IMR-90 (cell line): ENCODE measurements around the gene CAST. TPM values are rescaled to one million over a fixed set of nuclear protein-coding genes. Genes with fewer than 3 reads are reported as not detected.

Experiments used
- ATAC-seq: fragments of 200-7000 bp; cut with Tn5 transposase; 2 replicates; pipeline ENCODE4 v1.9.1; 2020; ENCODE audit warnings: low read depth, mild to moderate bottlenecking, moderate library complexity
- BruUV-seq: library from RNA; stranded (reverse); fragments of 400-500 nt; replicated peaks from 2 replicates; lab custom pipeline; 2021; lab: Mats Ljungman, UMichigan
- CTCF ChIA-PET: fragments of 300-600 bp; formaldehyde crosslinking; extraction: SDS; loops from one replicate; lab custom pipeline; 2021; ENCODE audit warnings: antibody characterized with exemption; lab: Yijun Ruan, JAX
- POLR2A ChIA-PET: fragments of 300-600 bp; sonication (Branson Sonifier 250); formaldehyde crosslinking; loops from one replicate; lab custom pipeline; 2022; ENCODE audit warnings: antibody characterized with exemption; ENCODE audit not compliant: unreplicated experiment; lab: Charles Lee
- DNase-seq: peaks from one replicate; pipeline ENCODE4 v3.0.0; 2013
- H2AFZ ChIP-seq: replicated peaks from 2 replicates; pipeline ENCODE3; 2013; ENCODE audit warnings: low read length, mild to moderate bottlenecking; ENCODE audit not compliant: poor library complexity
- H2AK5ac ChIP-seq: 2 replicates; pipeline ENCODE4 v1.6.1; 2013; ENCODE audit warnings: low read depth, low read length, inconsistent platforms
- H2AK9ac ChIP-seq: replicated peaks from 2 replicates; pipeline ENCODE3; 2013; ENCODE audit warnings: mild to moderate bottlenecking, low read depth, low read length, moderate library complexity; ENCODE audit not compliant: poor library complexity
- H2BK120ac ChIP-seq: 2 replicates; pipeline ENCODE4 v1.6.1; 2013; ENCODE audit warnings: low read depth, low read length, inconsistent platforms
- H2BK15ac ChIP-seq: 3 replicates; pipeline ENCODE4 v1.6.1; 2013; ENCODE audit warnings: low read depth, low read length, inconsistent platforms
- H2BK20ac ChIP-seq: 2 replicates; pipeline ENCODE4 v1.6.1; 2013; ENCODE audit warnings: low read depth, mild to moderate bottlenecking, inconsistent platforms, low read length, moderate library complexity
- H2BK5ac ChIP-seq: 2 replicates; pipeline ENCODE4 v1.6.1; 2013; ENCODE audit warnings: mild to moderate bottlenecking, low read depth, low read length, inconsistent platforms; ENCODE audit not compliant: poor library complexity, severe bottlenecking
- H3K14ac ChIP-seq: replicated peaks from 2 replicates; pipeline ENCODE4 v1.6.1; 2013; ENCODE audit warnings: low read depth, low read length, inconsistent platforms
- H3K18ac ChIP-seq: 2 replicates; pipeline ENCODE4 v1.6.1; 2013; ENCODE audit warnings: low read depth, low read length, control low read depth
- H3K23ac ChIP-seq: 2 replicates; pipeline ENCODE4 v1.6.1; 2013; ENCODE audit warnings: low read depth, low read length, inconsistent platforms
- H3K27ac ChIP-seq: 2 replicates; pipeline ENCODE4 v1.5.1; 2013; ENCODE audit warnings: mild to moderate bottlenecking, control low read depth, low read length; ENCODE audit not compliant: insufficient read depth
- H3K27me3 ChIP-seq: 2 replicates; pipeline ENCODE4 v1.6.1; 2013; ENCODE audit warnings: low read length; ENCODE audit not compliant: control insufficient read depth, insufficient read depth
- H3K36me3 ChIP-seq: 2 replicates; pipeline ENCODE4 v1.6.1; 2013; ENCODE audit warnings: low read length, mixed read lengths; ENCODE audit not compliant: control insufficient read depth, insufficient read depth
- H3K4ac ChIP-seq: 2 replicates; pipeline ENCODE4 v1.6.1; 2013; ENCODE audit warnings: low read depth, low read length, inconsistent platforms
- H3K4me1 ChIP-seq: 2 replicates; pipeline ENCODE4 v1.6.1; 2013; ENCODE audit warnings: low read length, mixed read lengths; ENCODE audit not compliant: control insufficient read depth, insufficient read depth
- H3K4me2 ChIP-seq: 2 replicates; pipeline ENCODE4 v1.6.1; 2013; ENCODE audit warnings: low read depth, mild to moderate bottlenecking, control low read depth, low read length, moderate library complexity
- H3K4me3 ChIP-seq: 2 replicates; pipeline ENCODE4 v1.5.1; 2013; ENCODE audit warnings: low read depth, mild to moderate bottlenecking, control low read depth, low read length, moderate library complexity; ENCODE audit not compliant: insufficient read depth
- H3K56ac ChIP-seq: 2 replicates; pipeline ENCODE4 v1.6.1; 2013; ENCODE audit warnings: low read length, inconsistent platforms; ENCODE audit not compliant: insufficient read depth; ENCODE audit errors: extremely low read depth
- H3K79me1 ChIP-seq, 2 experiments: 2 replicates each; pipeline ENCODE4 v1.6.1; 2013; ENCODE audit warnings: low read length in 2 of 2, inconsistent platforms in 1 of 2, low read depth in 1 of 2
- H3K9ac ChIP-seq: 2 replicates; pipeline ENCODE4 v1.6.1; 2013; ENCODE audit warnings: low read depth, low read length, control low read depth
- H3K9me1 ChIP-seq: 2 replicates; pipeline ENCODE4 v1.6.1; 2013; ENCODE audit warnings: low read length, inconsistent platforms; ENCODE audit not compliant: insufficient read depth
- H3K9me3 ChIP-seq: 2 replicates; pipeline ENCODE4 v1.6.1; 2013; ENCODE audit warnings: low read length; ENCODE audit not compliant: control insufficient read depth, insufficient read depth
- H4K20me1 ChIP-seq: 2 replicates; pipeline ENCODE4 v1.6.1; 2013; ENCODE audit warnings: low read length, inconsistent platforms; ENCODE audit not compliant: insufficient read depth
- H4K5ac ChIP-seq: 2 replicates; pipeline ENCODE4 v1.6.1; 2013; ENCODE audit warnings: mild to moderate bottlenecking, low read depth, low read length, control low read depth
- H4K8ac ChIP-seq, 2 experiments: 2 replicates each; pipeline ENCODE4 v1.6.1; 2013; ENCODE audit warnings: low read depth in 2 of 2, low read length in 2 of 2, control low read depth in 1 of 2, inconsistent platforms in 1 of 2
- H4K91ac ChIP-seq: 2 replicates; pipeline ENCODE4 v1.6.1; 2013; ENCODE audit warnings: low read depth, low read length, inconsistent platforms; ENCODE audit not compliant: insufficient read depth
- CTCF ChIP-seq: conservative IDR thresholded peaks from 2 replicates; pipeline ENCODE4 v1.5.1; 2012; ENCODE audit warnings: mild to moderate bottlenecking, low read depth, low read length, improper control_type of control experiment
- RCOR1 ChIP-seq: IDR thresholded peaks from 2 replicates; pipeline ENCODE4 v1.6.1; 2012; ENCODE audit warnings: mild to moderate bottlenecking, low read length, improper control_type of control experiment; ENCODE audit not compliant: insufficient replicate concordance
- whole genome bisulfite sequencing, 2 experiments: methylation state at CpG; one replicate each; pipeline versions ENCODE4 v1.1.5 to v1.1.7; 2013; ENCODE audit warnings: missing lambda C conversion rate in 2 of 2; ENCODE audit not compliant: insufficient read length in 1 of 2; ENCODE audit errors: extremely low coverage in 2 of 2; 5-methylcytosine and 5-hydroxymethylcytosine counted together
- dilution Hi-C: fragments of 300-500 bp; cut with HindIII; formaldehyde crosslinking; loops from one replicate; pipeline ENCODE4 v1.14.3; 2018; ENCODE audit warnings: low sequenced_read_pairs; ENCODE audit not compliant: unreplicated experiment
- in situ Hi-C: fragments of 300-500 bp; cut with MboI; formaldehyde crosslinking; loops from 3 replicates; pipeline ENCODE4 v1.14.3; 2019; ENCODE audit warnings: low sequenced_read_pairs, inconsistent platforms, mixed read lengths
- intact Hi-C: fragments of 100-400 bp; cut with micrococcal nuclease; formaldehyde crosslinking; loops from 2 replicates; pipeline ENCODE4 v1.10.0; 2022
- polyA plus RNA-seq, 3 experiments: library from polyadenylated mRNA; depleted of rRNA; stranded (reverse); fragments of >200 nt; gene quantifications; 2 replicates each; pipeline ENCODE4 v1.2.3, GENCODE V29; 2012; ENCODE audit warnings: low replicate concordance in 1 of 3
- total RNA-seq: library from RNA; depleted of rRNA; stranded (reverse); fragments of >200 nt; gene quantifications from 2 replicates; pipeline ENCODE4 v1.2.3, GENCODE V29; 2012
- TF ChIP-seq, protein P1 (sequence below): fragments of 150-350 bp; IDR thresholded peaks from 2 replicates; pipeline ENCODE4 v1.6.1; 2016; ENCODE audit warnings: low read depth, mild to moderate bottlenecking, low read length, moderate library complexity, borderline replicate concordance

CAST gene
- total and polyA plus RNA-seq, 2 of the 4 experiments (the other 2 are of a cell fraction) = 91.3 to 128 TPM

GRCh38 chr5:96690861-96691260, 28.7 kb downstream of the CAST start:
- BruUV-seq = no TSS peak
- Histone ChIP-seq H4K91ac (no peak overlapping the region), H4K5ac (no peak overlapping the region), H3K18ac (no peak overlapping the region), H2AFZ (no peak overlapping the region), H3K4me2 (no peak overlapping the region), H3K4me1 (peaks cover 7% of the 10 kb centered on the region), H3K14ac (no peak overlapping the region), H3K9me1 (peaks cover 8% of the 10 kb centered on the region), H3K9ac (no peak overlapping the region), H4K8ac (no peak overlapping the region), H3K36me3 (peaks cover 7% of the 10 kb centered on the region), H3K23ac (no peak overlapping the region), H2BK20ac (no peak overlapping the region), H4K20me1 (peaks cover 3% of the 10 kb centered on the region; the same call in 1 of the 2 replicates), H3K27me3 (no peaks in the 10 kb centered on the region), H2BK120ac (no peak overlapping the region), H3K56ac (no peak overlapping the region), H2AK5ac (no peak overlapping the region), H2BK15ac (no peak overlapping the region), H3K4ac (no peak overlapping the region), H3K4me3 (no peak overlapping the region), H2AK9ac (no peak overlapping the region), H3K27ac (no peak overlapping the region), H3K79me1 (peaks cover 27 to 47% of the 10 kb centered on the region in 2 experiments), H3K9me3 (no peaks in the 10 kb centered on the region), H2BK5ac (peak overlapping the region; percentile 76)
- intact Hi-C loops (no loop called here), in situ Hi-C loops (no loop called here), dilution Hi-C loops (no loop called here)
- DNase-seq (no peak), ATAC-seq (no peak)
- POLR2A ChIA-PET = no interaction called here
- no CpG with 5 or more reads among the region's 1 CpG for whole genome bisulfite sequencing, 2 experiments
- CTCF ChIA-PET = no interaction called here
- TF ChIP-seq CTCF (no peak), RCOR1 (no peak)
- TF ChIP-seq, protein P1, sequence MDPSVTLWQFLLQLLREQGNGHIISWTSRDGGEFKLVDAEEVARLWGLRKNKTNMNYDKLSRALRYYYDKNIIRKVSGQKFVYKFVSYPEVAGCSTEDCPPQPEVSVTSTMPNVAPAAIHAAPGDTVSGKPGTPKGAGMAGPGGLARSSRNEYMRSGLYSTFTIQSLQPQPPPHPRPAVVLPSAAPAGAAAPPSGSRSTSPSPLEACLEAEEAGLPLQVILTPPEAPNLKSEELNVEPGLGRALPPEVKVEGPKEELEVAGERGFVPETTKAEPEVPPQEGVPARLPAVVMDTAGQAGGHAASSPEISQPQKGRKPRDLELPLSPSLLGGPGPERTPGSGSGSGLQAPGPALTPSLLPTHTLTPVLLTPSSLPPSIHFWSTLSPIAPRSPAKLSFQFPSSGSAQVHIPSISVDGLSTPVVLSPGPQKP = no peak
